ENCODE measurements around the gene SNX27.
A peak's percentile ranks its signal among the peaks of the same experiment; 100 is the strongest.

The SNX27 gene

GRCh38 chr1:151716405-151716762 lies 104.5 kb downstream of the SNX27 start:
- no peak overlapping the region for H3K27ac ChIP-seq
- DNase-seq (ENCODE audit: low spot score) = no peak
- no peak for TF ChIP-seq CTCF (conservative IDR thresholded peaks at IDR 0.05; ENCODE audit: low read depth)
- ChIA-PET CTCF (interaction anchor here (1.8 kb wide), 1 partner anchor 18 kb away, joined by 5 read pairs; no protein-coding TSS in a partner anchor), POLR2A (ENCODE audit: low non-redundant PET) (no interaction called here)

GRCh38 chr1:151716771-151717631 lies 105.2 kb downstream of the SNX27 start, which contains the start of gene CELF3:
Gene CELF3 (minus strand): TSS chr1:151716803. CDS start chr1:151716020, 783 bp downstream.
- POLR2A ChIA-PET (ENCODE audit: low non-redundant PET) = no interaction called here
- CTCF ChIA-PET = interaction anchor here (0.5 to 1.8 kb wide), 3 partner anchors 18 to 162 kb away, joined by 3 to 5 read pairs (median 3); no protein-coding TSS in a partner anchor
- no peak for TF ChIP-seq CTCF (conservative IDR thresholded peaks at IDR 0.05; ENCODE audit: low read depth)
- H3K27ac ChIP-seq = no peak within 1 kb of the TSS
- DNase-seq (ENCODE audit: low spot score) = peak; percentile 48

- no peak for TF ChIP-seq CTCF (conservative IDR thresholded peaks at IDR 0.05; ENCODE audit: low read depth)
- DNase-seq (ENCODE audit: low spot score) = no peak
- no peak overlapping the region for H3K27ac ChIP-seq
- CTCF ChIA-PET = interaction anchor here (1.8 kb wide), 1 partner anchor 17 kb away, joined by 5 read pairs; no protein-coding TSS in a partner anchor
- POLR2A ChIA-PET (ENCODE audit: low non-redundant PET) = no interaction called here
Measured at GRCh38 chr1:151718011-151718431, 106.2 kb downstream of the SNX27 start.

- ChIA-PET POLR2A (ENCODE audit: low non-redundant PET) (no interaction called here), CTCF (no interaction called here)
- no peak for TF ChIP-seq CTCF (conservative IDR thresholded peaks at IDR 0.05; ENCODE audit: low read depth)
- H3K27ac ChIP-seq = no peak overlapping the region
- DNase-seq (ENCODE audit: low spot score) = no peak
Measured at GRCh38 chr1:151718666-151719065, 106.8 kb downstream of the SNX27 start.

DNA sequence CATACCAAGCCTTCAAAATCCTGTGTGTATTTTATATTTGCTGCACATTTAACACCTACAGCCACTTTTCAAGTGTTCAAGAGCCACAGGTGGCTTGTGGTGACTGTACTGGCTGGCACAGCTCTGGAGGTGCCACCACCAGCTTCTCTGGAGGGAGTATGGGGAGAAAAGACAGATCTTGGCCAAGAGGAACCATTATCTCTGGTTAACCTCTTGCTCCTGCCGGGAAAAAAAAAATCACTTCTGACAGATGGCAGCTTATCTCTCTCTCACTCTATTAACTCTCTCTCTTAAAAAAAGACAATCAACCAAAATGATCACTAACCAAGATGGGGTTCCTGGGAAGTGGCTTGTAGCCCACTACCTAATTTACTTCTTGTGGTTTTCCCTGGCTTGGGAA lies 108.3 kb downstream of the SNX27 start:
- ChIA-PET POLR2A (ENCODE audit: low non-redundant PET) (no interaction called here), CTCF (interaction anchor here (1.3 kb wide), 1 partner anchor 14 kb away, joined by 6 read pairs; no protein-coding TSS in a partner anchor)
- no peak for TF ChIP-seq CTCF (conservative IDR thresholded peaks at IDR 0.05; ENCODE audit: low read depth)
- no peak overlapping the region for H3K27ac ChIP-seq
- no peak for DNase-seq (ENCODE audit: low spot score)

- no peak overlapping the region for H3K27ac ChIP-seq
- DNase-seq (ENCODE audit: low spot score) = no peak
- ChIA-PET CTCF (interaction anchor here (0.5 to 1.3 kb wide), 2 partner anchors 14 to 96 kb away, joined by 3 to 6 read pairs; no protein-coding TSS in a partner anchor), POLR2A (ENCODE audit: low non-redundant PET) (no interaction called here)
- no peak for TF ChIP-seq CTCF (conservative IDR thresholded peaks at IDR 0.05; ENCODE audit: low read depth)
Measured at GRCh38 chr1:151720554-151720953, 108.7 kb downstream of the SNX27 start.

Data from RWPE1 (cell line).